IPS DF 19.7 (cell line): Measurements from ENCODE around the gene HDAC4.
"Not testable (repeated sequence)": the region's sequence is repeated elsewhere in the genome, so short reads cannot be mapped to it uniquely, and the experiment has no call there.

ENCODE experiments used
- DNase-seq: peaks from one replicate; pipeline ENCODE4 v3.0.0-alpha.2; 2013; ENCODE audit warnings: low read depth, low spot score

HDAC4 gene

GRCh38 chr2:239049421-239050251 is 351.2 kb downstream of the HDAC4 start:
- DNase-seq, result no peak

DNA sequence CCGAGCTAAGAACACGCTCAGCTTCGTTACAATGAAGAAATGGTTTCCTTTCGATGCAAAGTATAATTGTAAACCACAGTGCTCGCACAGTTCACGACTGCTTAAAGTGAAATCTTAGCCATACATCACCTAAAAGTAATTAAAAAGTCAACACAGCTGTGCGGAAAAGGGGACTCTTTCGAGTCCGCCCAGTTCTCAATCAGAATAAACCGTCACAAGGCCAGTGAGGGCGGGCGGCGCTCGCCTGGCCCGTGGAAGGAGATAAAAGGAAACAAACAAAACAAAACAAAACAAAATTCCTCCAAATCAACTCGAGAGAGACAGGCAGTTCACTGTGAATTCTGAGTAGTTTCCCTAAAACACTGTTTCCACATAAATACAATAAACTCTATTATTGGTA is 352.1 kb downstream of the HDAC4 start:
- no peak for DNase-seq

DNA sequence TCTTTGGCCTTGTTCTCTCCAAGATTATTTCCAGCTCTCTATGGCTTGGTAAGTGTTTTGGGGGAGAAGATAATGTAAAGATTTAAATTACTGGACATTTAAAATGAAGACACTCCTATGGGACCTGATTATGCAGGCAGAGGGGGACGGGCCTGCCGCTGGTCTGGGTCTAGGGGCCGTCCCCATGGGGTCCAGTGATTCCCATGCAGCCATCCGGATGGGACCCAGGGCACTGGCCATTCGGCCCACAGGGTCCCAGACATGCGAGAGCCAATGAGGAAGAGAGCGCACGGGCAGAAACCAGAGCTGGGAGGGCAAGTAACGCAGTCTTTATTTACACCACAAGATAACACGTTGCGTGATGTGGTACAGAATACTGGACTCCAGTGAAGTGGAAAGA is 353.0 kb downstream of the HDAC4 start:
- DNase-seq, result no peak

GRCh38 chr2:239047420-239047819 is 353.4 kb downstream of the HDAC4 start:
- no peak for DNase-seq

DNA sequence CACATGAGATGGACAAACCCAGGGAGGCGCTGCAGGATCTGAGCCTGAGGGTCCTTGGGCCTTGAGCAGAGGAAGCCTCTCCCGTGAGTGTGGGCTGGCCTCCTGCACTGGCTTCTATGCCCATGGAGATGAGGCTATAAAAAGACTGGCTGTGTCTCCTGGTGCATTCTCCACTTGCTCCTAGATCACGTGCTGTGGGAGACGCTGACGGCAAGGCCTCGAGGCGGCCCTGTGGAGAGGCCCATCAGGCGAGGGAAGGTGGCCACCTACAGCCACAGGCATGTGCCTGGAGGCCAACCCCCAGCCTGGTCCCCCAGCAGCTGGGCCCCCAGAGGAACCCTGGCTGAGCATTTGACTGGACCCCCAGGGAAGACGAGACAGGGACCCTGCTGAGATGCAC is 354.0 kb downstream of the HDAC4 start:
- DNase-seq, result no peak

DNA sequence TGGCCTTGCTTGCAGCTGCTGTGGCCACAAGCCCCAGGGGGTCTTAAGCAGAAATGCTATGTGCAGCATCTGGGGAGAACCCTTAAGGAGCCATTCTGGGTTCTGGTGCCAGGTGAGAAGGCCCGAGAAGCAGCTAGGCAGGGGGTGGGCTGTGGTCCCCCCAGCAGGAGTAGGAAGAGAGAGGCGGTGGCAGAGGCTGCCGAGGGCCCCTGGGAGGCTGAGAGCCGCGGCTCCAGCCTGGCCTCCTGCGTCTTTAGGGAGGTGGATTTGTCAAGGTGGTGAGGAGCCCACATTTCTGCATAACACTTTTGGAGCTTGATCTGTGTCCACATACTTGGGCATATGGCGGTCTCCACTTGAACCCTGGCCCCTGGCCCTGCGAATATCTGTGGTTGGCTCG is 356.5 kb downstream of the HDAC4 start:
- no peak for DNase-seq

GRCh38 chr2:239043326-239043725 is 357.5 kb downstream of the HDAC4 start:
- no peak for DNase-seq

DNA sequence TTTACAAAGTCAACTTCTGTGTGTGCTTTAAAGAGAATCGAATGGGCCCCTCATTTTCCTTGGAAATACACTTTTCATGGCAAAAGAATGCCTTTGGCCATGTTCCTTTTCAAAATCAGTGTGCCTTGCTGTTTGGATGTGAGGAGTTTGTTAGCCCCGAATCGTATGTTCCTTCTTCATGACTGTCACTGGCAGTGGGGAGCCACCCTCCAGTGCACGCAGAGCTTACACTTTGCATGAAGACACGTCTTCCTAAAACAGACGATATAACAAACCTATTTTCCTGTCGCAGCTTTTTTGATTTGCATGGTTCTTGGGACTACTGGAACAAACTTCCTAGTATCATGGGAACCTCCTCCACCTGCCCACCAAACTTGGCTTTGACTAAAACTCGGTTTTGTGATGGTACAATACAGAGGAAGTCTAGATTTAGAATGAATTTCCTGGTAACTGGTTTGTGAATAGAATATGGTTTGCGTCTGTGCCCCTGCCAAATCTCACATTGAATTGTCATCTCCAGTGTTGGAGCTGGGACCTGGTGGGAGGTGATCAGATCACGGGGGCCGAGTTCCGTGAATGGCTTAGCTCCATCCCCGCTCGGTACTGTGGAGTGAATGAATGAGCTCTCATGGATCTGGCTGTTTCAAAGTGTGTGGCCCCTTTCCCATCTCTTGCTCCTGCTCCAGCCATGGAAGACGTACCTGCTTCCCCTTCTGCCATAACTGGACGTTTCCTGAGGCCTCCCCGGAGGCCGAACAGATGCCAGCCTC is 358.1 kb downstream of the HDAC4 start:
- no peak for DNase-seq

- DNase-seq, result no peak
These were observed 358.8 kb downstream of the HDAC4 start for GRCh38 chr2:239042046-239042445.

DNA sequence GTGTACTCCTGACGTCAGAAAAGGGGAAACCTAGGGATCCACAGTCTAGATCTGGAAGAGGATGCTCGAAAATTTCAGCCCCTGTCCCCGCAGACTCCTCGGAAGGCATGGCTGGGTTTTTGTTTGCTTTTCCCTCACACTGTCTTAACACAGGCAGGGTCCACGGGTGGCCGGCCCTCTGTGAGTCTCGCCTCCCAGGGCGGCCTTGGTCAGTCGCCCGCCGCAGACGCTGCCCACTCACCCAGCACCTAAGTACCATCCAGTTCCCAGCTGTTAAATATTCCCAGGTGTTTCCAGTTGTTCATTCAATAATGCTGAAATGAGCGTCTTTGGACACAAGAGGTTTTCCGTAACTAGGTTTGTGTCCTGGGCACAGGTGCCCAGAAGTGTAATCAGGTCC is 359.8 kb downstream of the HDAC4 start:
- no peak for DNase-seq

GRCh38 chr2:239040152-239040761 is 360.6 kb downstream of the HDAC4 start:
- no peak for DNase-seq

- DNase-seq, result no peak
These were observed 361.4 kb downstream of the HDAC4 start for GRCh38 chr2:239039479-239039861.

GRCh38 chr2:239038773-239039478 is 361.9 kb downstream of the HDAC4 start:
- no peak for DNase-seq

- DNase-seq, result not testable (repeated sequence)
These were observed 362.5 kb downstream of the HDAC4 start for GRCh38 chr2:239038284-239038683.

- no peak for DNase-seq
These were observed 363.3 kb downstream of the HDAC4 start for GRCh38 chr2:239037559-239037910.

DNA sequence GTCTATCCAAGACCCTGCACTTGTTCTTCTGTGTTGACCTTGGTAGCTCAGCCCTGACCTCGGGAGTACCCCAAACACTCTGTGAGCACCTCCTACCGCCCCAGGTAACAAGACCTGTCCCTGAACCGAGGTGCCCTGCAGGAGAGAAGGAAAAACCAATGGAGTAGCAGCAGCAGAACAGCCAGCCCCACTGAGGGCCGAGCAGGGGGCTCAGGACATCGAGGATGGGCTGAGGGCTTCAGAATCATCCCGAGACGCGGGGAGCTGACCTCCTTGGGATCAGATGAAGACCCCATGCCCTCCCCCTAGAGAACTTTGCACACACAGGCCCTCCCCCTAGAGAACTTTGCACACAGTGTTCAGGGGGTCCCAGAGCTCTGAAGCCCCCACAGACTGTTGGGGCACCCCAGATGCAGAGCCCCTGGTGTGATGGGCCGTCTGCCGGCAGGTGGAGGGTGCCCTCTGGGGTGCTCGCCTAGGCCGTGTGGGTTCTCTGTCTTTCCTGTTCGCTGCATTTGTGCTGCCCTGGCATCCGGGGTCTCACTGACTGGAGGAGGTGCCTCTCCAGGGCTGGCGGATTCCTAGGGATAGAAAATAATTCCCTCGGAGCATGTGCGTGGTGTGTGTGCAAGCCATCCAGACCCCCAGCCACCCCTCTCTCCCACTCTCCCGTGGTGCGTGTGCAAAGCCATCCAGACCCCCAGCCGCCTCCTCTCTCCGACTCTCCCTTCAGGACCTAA is 363.8 kb downstream of the HDAC4 start:
- DNase-seq, result no peak

GRCh38 chr2:239035997-239036731 is 364.7 kb downstream of the HDAC4 start:
- no peak for DNase-seq

DNA sequence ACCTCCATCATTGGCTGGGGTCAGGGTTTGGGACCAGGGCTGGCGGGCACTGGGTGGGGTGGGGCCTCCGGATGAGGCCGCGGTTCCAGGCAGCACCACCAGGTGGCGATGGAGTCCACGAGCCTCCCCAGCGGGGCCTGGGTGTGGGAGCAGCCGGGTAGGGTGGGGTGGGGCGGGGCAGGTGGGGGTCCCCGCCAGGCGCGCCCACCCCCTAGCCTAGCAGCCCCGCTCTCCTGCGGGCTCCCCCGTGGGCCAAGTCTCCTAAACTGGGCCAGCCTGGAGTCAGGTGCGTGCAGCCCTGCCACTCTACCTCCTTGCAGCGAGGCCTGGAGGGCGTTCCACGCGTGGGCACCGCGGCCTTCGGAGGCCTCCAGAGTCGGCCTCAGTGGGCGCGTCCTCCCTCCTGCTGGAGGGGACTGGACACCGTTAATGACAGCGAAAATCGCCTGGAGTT is 365.4 kb downstream of the HDAC4 start:
- no peak for DNase-seq

- DNase-seq, result no peak
These were observed 366.1 kb downstream of the HDAC4 start for GRCh38 chr2:239034561-239035341.
